G401.6 (cell line): ENCODE results near the gene EVPL.
A peak's percentile ranks its signal among the peaks of the same experiment; 100 is the strongest.
"Not testable (repeated sequence)": the region's sequence is repeated elsewhere in the genome, so short reads cannot be mapped to it uniquely, and the experiment has no call there.

Experiments
- FAIRE-seq: peaks from 2 replicates; lab custom pipeline; 2012; peaks lifted over from hg19 to GRCh38; lab: Jason Lieb, UNC

The EVPL gene

DNA sequence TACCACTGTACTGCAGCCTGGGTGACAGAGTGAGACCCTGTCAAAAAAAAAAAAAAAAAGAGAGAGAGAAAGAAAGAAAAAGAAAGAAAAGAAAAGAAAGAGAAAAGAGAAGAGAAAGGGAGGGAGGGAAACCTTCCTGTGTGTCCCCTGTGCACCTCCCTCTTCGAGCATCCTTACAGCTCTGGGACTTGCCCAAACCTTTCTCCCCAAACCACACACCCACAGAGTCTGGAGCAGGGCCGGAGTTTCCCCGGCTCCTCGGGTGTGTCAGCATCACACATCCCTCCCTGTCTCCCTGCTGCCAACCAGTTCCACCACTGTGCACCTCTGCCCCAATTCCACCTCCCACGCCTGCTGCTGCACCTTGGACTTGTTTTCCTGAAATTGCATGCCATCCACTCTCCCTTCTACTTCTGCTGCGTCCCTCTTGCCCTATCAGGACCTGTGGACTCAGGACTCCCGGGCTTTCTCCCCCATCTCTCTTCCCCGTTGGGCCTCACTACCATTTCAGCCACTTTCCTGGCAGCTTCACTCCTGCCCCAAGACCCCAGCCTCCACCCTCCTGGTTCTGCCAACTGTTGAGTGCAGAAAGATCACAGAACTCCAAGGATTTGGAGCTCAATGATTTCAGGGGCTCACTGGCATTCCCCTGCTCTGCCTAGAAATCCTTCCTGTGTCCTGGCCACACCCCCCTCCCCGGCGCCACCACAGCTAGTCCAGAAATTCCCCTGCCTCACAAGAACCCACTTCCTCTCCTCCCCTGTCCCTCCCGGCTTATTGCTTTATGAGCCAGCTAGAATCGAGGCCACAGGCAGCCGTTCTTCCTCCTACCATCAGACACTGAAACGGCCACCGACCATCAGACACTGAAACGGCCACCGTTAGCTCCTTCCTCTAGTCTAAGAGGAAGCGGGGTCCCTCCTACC lies 30.2 kb downstream of the EVPL start:
- no peak for FAIRE-seq

DNA sequence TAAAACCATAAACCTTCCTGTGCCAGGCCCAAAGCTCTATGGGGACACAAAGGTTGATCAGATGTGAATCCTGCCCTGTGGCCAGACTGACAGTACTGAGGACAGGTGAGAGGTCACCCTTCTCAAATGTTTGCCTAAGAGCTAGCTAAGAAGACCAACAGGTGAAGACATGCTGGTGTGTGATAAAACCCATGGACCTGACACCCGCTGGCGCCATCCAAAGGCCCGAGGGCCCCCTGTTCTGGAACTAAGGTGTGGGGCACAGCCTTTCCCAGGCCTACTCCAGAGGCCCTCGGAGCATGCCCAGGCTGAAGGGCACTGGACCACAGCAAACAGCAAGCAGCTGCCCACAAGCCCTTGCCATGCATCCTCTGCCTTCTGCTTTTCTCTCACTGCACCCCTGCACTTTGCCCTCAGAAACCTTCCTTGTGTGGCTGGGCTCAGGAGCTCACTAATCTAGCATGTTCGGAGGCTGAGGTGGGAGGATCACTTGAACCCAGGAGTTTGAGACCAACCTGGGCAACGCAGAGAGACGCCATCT lies 31.7 kb downstream of the EVPL start:
- FAIRE-seq = no peak

GRCh38 chr17:75994802-75995370 lies 32.2 kb downstream of the EVPL start:
- FAIRE-seq = no peak

- FAIRE-seq = no peak
These were observed 35.7 kb downstream of the EVPL start for GRCh38 chr17:75991396-75991795.

DNA sequence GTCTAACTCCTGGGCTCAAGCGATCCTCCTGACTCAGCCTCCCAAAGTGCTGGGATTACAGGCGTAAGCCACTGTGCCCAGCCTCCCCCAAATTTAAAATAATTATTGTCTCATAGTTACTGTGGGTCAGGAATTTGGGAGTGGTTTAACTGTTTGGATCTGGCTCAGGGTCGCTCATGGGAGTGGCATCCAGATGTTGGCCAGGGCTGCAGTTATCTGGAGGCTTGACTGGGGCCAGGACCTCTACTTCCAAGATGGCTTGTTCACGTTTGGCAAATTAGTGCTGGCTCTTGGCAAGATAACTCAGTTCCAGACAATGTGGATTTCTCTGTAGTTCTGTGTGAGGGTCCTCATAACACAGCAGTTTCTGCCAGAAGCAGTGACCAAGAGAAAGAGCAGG lies 40.1 kb downstream of the EVPL start:
- no peak for FAIRE-seq

DNA sequence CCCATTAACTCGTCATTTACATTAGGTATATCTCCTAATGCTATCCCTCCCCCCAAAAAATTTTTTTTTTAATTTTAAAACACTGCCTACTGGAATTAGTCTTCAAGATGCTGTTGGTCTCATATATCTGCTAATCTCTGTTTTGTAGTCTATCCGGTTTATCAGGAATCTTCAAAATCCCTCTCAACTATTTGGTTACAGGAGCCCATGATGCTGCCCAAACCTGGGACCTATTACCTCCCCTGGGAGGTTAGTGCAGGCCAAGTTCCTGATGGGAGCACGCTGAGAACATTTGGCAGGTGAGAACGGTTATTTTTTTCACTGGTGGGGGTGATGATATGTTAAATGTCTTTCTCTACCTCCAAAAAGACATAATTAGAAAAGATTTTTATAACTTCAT lies 41.1 kb downstream of the EVPL start:
- no peak for FAIRE-seq

DNA sequence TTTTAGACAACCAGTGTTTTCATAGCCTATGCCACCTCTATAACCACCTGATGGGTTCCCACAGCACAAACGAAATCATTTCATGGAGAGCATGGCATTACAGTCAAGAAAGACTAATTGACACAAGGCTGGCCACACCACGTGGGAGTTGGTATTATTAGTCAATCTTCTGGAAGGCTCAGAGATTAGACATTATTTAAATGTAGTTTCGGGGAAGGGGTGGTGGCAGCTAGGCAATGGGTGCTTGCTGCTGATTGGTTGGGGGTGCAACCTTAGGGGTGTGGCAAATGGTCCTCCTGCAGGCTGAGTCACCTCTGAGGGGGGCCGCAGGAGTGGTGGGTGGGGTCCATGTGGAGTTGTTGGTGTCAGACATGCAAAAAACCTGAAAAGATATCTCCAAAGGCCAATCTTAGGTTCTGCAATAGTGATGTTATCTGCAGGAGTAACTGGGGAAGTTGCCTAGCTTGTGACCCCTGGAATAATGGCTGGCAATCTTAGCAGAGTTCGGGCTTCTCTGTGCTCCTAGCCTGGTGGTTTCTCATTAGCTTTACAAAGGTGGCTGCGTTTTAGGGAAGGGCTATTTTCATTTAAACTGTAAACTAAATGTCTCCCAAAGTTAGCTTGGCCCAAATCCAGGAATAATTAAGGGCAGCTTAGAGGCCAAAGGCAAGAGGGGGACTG lies 43.5 kb downstream of the EVPL start:
- FAIRE-seq = no peak

- FAIRE-seq = no peak
These were observed 46.0 kb downstream of the EVPL start for GRCh38 chr17:75981019-75981615.

DNA sequence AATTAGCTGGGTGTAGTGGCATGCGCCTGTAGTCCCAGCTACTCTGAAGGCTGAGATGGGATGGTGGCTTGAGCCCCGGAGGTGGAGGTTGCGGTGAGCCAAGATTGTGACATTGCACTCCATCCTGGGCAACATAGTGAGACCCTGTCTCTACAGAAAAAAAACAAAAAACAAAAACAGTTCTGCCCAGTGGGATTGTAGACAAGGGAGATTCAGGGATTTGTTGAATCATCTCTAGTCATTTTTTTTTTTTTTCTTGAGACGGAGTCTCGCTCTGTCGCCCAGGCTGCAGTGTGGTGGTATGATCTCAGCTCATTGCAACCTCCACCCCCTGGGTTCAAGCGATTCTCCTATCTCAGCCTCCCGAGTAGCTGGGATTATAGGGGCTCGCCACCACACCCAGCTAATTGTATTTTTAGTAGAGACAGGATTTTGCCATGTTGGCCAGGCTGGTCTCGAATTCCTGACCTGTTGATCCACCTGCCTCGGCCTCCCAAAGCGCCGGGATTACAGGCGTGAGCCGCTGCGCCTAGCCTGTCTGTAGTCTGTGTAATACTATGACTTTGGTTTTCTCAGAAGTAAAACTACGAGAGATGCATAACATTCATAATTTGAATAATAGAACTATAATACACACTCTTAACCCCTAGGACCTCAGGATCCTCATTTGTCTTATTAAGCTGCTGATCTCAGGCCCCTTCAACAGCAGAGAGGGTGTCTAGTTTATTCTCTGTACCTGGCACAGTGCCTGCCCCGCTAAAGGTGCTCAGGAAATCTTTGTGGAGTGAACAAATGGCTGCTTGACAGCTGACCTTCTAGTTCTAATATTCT lies 46.7 kb downstream of the EVPL start:
- FAIRE-seq = no peak

DNA sequence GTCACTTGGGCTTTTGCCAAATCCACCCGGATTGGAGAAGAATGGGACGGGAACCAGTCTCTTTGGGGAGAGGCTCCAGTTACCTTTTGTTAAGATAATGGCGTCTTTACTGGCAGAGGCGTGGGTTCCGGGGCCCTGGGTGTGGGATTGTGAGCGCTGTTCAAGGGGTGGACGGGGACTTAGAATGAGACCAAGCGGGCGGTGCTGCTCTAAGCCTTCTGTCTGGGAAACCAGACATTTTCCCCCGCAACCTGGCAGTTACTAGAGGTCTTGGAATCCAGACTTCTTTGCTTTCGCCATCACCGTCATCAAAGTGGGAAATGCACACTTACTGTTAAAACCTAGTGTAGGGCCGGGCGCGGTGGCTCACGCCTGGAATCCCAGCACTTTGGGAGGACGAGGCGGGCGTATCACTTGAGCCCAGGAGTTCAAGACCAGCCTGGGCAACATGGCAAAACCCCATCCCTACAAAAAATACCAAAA lies 47.4 kb downstream of the EVPL start:
- FAIRE-seq = no peak

DNA sequence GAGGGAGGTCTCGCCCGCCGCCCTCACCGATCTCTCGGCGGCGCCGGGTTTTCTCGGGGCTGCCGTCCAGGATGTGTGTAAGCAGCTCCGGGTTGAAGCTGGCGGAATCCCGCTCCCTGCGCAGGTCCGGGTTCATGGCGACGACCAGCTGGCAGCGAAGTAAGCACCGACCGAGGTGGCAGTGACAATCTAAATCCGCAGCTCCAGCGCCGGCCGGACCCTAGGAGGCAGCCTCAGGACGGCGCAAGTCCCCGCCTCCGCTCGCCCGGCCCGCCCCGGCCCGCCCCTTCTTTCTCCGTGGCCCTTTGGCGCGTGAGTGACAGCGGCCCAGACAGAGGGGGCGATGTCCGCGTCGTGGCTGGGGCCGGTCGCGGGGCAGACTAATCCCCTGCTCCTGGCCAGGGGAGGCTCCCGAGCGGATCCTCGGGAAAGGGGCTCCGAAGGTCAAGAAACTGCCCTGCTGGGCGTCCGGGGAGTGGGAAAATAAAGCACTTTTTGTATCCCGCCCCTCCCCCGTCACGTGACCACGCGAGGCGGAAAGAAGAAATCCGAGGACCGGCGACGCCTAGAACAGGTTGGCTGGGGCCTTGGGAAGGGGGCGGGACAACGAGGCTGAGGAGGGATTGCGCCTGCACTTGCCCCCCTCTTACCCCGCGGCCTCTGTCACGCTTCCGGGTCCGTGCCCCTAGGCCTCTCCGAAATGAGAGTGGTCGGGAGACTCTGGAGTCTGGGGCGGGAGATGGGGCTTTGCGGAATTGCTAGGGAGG lies 48.0 kb downstream of the EVPL start, which contains the start of the genes ACOX1 and TEN1:
Gene ACOX1 (minus strand): TSS at position 229 of the 767 bp plus-strand sequence. CDS start 93 bp downstream, at position 136.
Gene TEN1 (plus strand): TSS at position 303 of the 767 bp plus-strand sequence. CDS start 6,953 bp downstream, outside the sequence.
- FAIRE-seq = peak; percentile 97

DNA sequence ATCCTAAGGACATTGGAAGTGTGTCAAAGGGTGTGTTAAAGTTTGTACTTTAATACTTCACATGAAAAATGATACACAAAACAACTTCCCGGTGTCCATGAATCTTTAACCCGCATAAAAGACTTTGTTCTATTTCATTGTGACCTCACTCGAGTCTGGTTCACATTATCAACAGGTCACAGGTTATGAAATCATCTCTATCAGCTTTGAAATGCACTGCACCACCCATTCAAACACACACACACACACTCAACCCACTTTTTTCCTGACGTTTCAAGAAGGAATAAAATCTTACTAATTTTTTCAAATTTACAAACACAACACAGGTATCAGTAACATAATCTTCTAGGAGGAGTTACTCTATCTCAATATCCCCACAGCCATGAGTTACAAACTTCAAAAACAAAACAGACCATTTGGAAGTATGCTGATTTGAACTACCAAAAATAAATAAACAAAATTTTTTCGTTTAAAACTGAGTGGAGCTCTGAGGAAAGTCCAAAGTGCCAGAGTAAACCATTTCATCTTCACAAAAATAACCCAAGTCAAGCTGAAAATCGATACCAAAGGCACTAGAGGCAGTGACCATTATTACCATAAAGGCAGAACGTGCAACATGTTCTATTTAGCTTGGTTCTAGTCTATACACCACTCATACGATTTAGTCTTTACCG lies 50.8 kb downstream of the EVPL start:
- FAIRE-seq = no peak

DNA sequence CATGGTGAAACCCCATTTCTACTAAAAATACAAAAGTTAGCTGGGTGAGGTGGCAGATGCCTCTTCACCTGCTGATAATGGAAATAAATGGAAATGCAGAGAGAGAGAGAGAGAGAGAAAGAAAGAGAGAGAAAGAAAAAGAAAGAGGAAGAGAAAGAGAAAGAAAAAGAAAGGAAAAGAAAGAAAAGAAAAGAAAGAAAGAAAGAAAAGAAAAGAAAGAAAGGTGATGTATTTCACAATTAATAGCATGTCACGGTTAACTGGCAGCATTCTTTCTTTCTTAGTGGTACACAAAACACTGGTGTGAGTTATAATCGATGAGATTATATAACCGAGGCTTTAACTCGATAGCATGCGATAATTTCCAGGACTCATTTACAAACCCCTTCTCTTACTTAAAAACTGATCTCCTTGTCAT lies 51.3 kb downstream of the EVPL start:
- FAIRE-seq = no peak

DNA sequence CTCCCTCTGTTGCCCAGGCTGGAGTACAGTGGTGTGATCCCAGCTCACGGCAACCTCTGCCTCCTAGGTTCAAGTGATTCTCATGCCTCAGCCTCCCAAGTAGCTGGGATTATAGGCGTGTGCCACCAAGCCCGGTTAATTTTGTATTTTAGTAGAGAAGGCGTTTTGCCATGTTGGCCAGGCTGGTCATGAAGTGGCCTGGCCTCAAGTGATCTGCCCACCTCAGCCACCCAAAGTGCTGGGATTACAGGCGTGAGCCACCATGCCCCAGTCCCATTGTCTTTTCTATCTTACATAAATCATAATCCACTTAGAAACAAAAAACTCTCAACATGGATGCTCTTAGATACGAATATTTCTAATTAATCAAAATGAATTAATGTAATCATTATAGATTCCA lies 51.9 kb downstream of the EVPL start:
- FAIRE-seq = not testable (repeated sequence)

DNA sequence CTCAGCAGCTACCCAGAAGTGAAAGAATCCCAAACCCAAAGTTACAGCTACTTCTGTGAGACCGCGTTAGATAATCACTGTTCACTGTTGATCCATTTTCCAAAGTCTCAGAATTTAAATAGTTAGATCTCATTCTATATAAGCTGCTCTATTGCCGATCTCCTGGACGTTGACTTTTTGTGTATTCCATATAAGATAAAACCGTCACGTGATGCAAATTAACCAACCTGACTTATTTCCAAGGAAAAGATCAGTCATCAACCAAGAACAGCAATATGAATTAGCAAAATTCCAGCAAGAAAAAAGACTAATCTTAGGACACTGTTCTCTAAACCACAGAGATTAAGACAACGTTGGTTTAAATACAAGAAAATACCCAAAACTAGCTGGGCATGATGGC lies 56.5 kb downstream of the EVPL start:
- no peak for FAIRE-seq

DNA sequence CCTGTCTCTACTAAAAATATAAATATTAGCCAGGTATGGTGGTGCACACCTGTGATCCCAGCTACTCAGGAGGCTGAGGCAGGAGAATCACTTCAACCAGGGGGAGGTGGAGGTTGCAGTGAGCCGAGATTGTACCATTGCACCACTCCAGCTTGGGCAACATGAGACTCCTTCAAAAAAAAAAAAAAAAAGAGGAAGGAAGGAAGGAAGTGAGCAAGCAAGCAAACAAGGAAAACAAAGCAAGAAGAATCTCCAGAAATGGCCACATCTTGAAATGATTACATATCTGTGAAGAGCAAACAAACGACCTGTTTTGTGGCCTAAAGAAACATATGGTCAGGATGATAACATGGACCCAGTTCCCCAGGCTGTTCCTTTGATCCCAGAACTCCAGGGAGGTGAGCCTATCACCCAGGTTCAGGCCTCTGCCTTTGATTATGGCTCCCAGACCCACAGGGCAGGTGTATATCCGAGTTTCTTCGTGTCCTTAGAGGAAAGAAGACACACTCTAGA lies 57.0 kb downstream of the EVPL start:
- no peak for FAIRE-seq

DNA sequence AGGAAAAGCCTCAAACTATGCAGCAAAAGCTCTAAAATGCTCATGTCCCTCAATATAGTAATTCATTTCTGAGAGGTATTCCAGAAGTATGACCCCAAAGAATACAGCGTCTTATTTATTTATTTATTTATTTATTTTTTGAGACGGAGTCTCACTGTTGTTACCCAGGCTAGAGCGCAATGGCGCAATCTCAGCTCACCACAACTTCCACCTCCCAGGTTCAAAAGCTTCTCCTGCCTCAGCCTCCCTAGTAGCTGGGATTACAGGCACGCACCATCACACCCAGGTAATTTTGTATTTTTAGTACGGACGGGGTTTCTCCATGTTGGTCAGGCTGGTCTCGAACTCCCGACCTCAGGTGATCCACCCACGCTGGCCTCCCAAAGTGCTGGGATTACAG lies 58.1 kb downstream of the EVPL start:
- FAIRE-seq = not testable (repeated sequence)

DNA sequence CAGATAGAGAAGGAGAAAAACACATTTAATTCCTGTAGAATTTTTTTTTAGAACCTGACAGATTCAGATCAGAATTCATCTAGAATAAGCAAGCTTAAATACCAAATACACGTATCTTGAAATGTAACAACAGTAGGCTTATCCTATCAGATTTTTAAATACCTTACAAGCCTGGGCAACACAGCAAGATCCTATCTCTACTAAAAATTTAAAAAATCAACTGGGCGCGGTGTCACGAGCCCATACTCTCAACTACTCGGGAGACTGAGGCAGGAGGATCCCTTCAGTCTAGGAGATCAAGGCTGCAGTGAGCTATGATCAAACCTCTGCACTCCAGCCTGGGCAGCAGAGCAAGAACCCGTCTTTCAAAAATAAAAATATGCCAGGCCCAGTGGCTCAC lies 61.6 kb downstream of the EVPL start:
- no peak for FAIRE-seq

- no peak for FAIRE-seq
These were observed 67.1 kb downstream of the EVPL start for GRCh38 chr17:75959839-75960511.
